Measurements from ENCODE around the gene ENTHD1.

- TF ChIP-seq KLF10 (tag by site-specific recombination; IDR thresholded peaks at IDR 0.05) (no peak), SP2 (tag by site-specific recombination; IDR thresholded peaks at IDR 0.05) (no peak), IKZF3 (tag by site-specific recombination; IDR thresholded peaks at IDR 0.05) (no peak), ZNF529 (tag by site-specific recombination; IDR thresholded peaks at IDR 0.05; ENCODE audit: insufficient replicate concordance) (no peak), REST (tag by site-specific recombination; IDR thresholded peaks at IDR 0.05) (no peak), CTCF (tag by site-specific recombination; IDR thresholded peaks at IDR 0.05) (no peak), KLF16 (tag by site-specific recombination; IDR thresholded peaks at IDR 0.05) (no peak)
These were observed 169.6 kb downstream of the ENTHD1 start for GRCh38 chr22:39723899-39724351.
